PC-3 (cell line): ENCODE results near the gene ROR1.

Experiments
- CTCF ChIP-seq: fragments of 300-600 bp; sonication (generic); conservative IDR thresholded peaks from 2 replicates; pipeline ENCODE4 v1.5.1; 2017; ENCODE audit warnings: antibody characterized with exemption, low read depth, mild to moderate bottlenecking, low read length
- EZH2 ChIP-seq: fragments of 300-600 bp; sonication (generic); IDR thresholded peaks from one replicate; pipeline ENCODE4 v1.6.1; 2017; ENCODE audit warnings: antibody characterized with exemption, mild to moderate bottlenecking, low read length; ENCODE audit not compliant: unreplicated experiment

- TF ChIP-seq CTCF (no peak), EZH2 (no peak)
These were observed 63.0 kb downstream of the ROR1 start for GRCh38 chr1:63836830-63837229.
